Measurements from ENCODE around the gene CHN1.

Gene CHN1

GRCh38 chr2:175030380-175031271 lies 25.4 kb upstream of the CHN1 start:
- TF ChIP-seq, protein P1, sequence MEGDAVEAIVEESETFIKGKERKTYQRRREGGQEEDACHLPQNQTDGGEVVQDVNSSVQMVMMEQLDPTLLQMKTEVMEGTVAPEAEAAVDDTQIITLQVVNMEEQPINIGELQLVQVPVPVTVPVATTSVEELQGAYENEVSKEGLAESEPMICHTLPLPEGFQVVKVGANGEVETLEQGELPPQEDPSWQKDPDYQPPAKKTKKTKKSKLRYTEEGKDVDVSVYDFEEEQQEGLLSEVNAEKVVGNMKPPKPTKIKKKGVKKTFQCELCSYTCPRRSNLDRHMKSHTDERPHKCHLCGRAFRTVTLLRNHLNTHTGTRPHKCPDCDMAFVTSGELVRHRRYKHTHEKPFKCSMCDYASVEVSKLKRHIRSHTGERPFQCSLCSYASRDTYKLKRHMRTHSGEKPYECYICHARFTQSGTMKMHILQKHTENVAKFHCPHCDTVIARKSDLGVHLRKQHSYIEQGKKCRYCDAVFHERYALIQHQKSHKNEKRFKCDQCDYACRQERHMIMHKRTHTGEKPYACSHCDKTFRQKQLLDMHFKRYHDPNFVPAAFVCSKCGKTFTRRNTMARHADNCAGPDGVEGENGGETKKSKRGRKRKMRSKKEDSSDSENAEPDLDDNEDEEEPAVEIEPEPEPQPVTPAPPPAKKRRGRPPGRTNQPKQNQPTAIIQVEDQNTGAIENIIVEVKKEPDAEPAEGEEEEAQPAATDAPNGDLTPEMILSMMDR (IDR thresholded peaks at IDR 0.05; ENCODE audit: low read depth, low read length, poor library complexity, severe bottlenecking): peak; percentile 37
- TF ChIP-seq EZH2phosphoT487 (IDR thresholded peaks at IDR 0.05; ENCODE audit: borderline replicate concordance, low read length): no peak
- H3K27me3 ChIP-seq (ENCODE audit: control insufficient read depth, low read length): no peaks in the 10 kb centered on the region
- H3K4me1 ChIP-seq (ENCODE audit: control insufficient read depth, low read length): no peaks in the 10 kb centered on the region
- no peaks in the 10 kb centered on the region for H3K9me3 ChIP-seq (ENCODE audit: control insufficient read depth, insufficient read depth, low read length)
- H3K4me3 ChIP-seq (ENCODE audit: low read length): no peak overlapping the region
- H3K27ac ChIP-seq (ENCODE audit: low read depth, low read length): no peak overlapping the region
- no peaks in the 10 kb centered on the region for H3K36me3 ChIP-seq (ENCODE audit: control insufficient read depth, low read length)
- no peaks in the 10 kb centered on the region for H3K79me2 ChIP-seq (ENCODE audit: control insufficient read depth, low read length)
- H3K4me2 ChIP-seq (ENCODE audit: low read length): no peak overlapping the region
- no peaks in the 10 kb centered on the region for H4K20me1 ChIP-seq (ENCODE audit: control insufficient read depth, insufficient read depth, low read depth, low read length)
- H3F3A ChIP-seq (ENCODE audit: control insufficient read depth, insufficient read depth): no peaks in the 10 kb centered on the region
- no peaks in the 10 kb centered on the region for H3K9me2 ChIP-seq (replicated peaks; ENCODE audit: control insufficient read depth, low read length)

DNA sequence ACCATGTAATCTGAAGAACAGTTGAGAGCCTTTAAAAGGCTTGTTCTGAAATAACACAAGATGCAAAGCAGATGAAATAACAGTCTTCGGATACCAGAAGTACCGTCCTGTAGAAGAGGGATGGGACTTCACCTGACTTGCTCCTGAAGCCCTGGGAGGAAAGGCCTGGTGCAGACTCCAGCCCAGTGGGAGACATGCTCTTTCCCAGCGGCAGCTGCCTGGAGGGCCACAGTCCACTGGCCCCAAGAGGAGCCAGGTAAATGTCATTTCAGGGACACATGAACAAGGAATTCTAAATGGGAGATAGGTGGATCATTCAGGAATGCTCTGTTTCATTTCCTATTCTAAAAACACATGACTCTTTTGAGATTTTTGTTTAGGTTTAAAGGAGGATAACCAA lies 22.6 kb upstream of the CHN1 start:
- TF ChIP-seq EZH2phosphoT487 (IDR thresholded peaks at IDR 0.05; ENCODE audit: borderline replicate concordance, low read length): no peak
- TF ChIP-seq, protein P1 (IDR thresholded peaks at IDR 0.05; ENCODE audit: low read depth, low read length, poor library complexity, severe bottlenecking): no peak
- Histone ChIP-seq H3F3A (ENCODE audit: control insufficient read depth, insufficient read depth) (no peaks in the 10 kb centered on the region), H3K9me2 (replicated peaks; ENCODE audit: control insufficient read depth, low read length) (no peaks in the 10 kb centered on the region), H3K4me1 (ENCODE audit: control insufficient read depth, low read length) (no peaks in the 10 kb centered on the region), H3K36me3 (ENCODE audit: control insufficient read depth, low read length) (no peaks in the 10 kb centered on the region), H3K27me3 (ENCODE audit: control insufficient read depth, low read length) (no peaks in the 10 kb centered on the region), H3K27ac (ENCODE audit: low read depth, low read length) (no peak overlapping the region), H3K9me3 (ENCODE audit: control insufficient read depth, insufficient read depth, low read length) (no peaks in the 10 kb centered on the region), H4K20me1 (ENCODE audit: control insufficient read depth, insufficient read depth, low read depth, low read length) (no peaks in the 10 kb centered on the region), H3K79me2 (ENCODE audit: control insufficient read depth, low read length) (no peaks in the 10 kb centered on the region), H3K4me3 (ENCODE audit: low read length) (no peak overlapping the region), H3K4me2 (ENCODE audit: low read length) (no peak overlapping the region)

GRCh38 chr2:175026385-175026784 lies 21.2 kb upstream of the CHN1 start:
- Histone ChIP-seq H3K79me2 (ENCODE audit: control insufficient read depth, low read length) (no peaks in the 10 kb centered on the region), H3K27me3 (ENCODE audit: control insufficient read depth, low read length) (no peaks in the 10 kb centered on the region), H3F3A (ENCODE audit: control insufficient read depth, insufficient read depth) (no peaks in the 10 kb centered on the region), H3K4me3 (ENCODE audit: low read length) (no peak overlapping the region), H3K36me3 (ENCODE audit: control insufficient read depth, low read length) (no peaks in the 10 kb centered on the region), H3K9me2 (replicated peaks; ENCODE audit: control insufficient read depth, low read length) (no peaks in the 10 kb centered on the region), H3K4me1 (ENCODE audit: control insufficient read depth, low read length) (no peaks in the 10 kb centered on the region), H3K9me3 (ENCODE audit: control insufficient read depth, insufficient read depth, low read length) (no peaks in the 10 kb centered on the region), H3K27ac (ENCODE audit: low read depth, low read length) (no peak overlapping the region), H4K20me1 (ENCODE audit: control insufficient read depth, insufficient read depth, low read depth, low read length) (no peaks in the 10 kb centered on the region), H3K4me2 (ENCODE audit: low read length) (no peak overlapping the region)
- TF ChIP-seq, protein P1 (IDR thresholded peaks at IDR 0.05; ENCODE audit: low read depth, low read length, poor library complexity, severe bottlenecking): no peak
- no peak for TF ChIP-seq EZH2phosphoT487 (IDR thresholded peaks at IDR 0.05; ENCODE audit: borderline replicate concordance, low read length)
